Measurements from ENCODE around the gene GALNT2.

GALNT2 gene

GRCh38 chr1:230170622-230171021, 103.6 kb downstream of the GALNT2 start:
- no peak for DNase-seq

- peak; percentile 85 for DNase-seq
Measured at GRCh38 chr1:230171356-230172015, 104.4 kb downstream of the GALNT2 start.

GRCh38 chr1:230172016-230172537, 105.0 kb downstream of the GALNT2 start:
- no peak for DNase-seq

GRCh38 chr1:230173187-230173975, 106.3 kb downstream of the GALNT2 start:
- DNase-seq: no peak

- DNase-seq: no peak
Measured at GRCh38 chr1:230174041-230174440, 107.0 kb downstream of the GALNT2 start.

- DNase-seq: no peak
Measured at GRCh38 chr1:230174471-230175162, 107.6 kb downstream of the GALNT2 start.

GRCh38 chr1:230175163-230175747, 108.2 kb downstream of the GALNT2 start:
- no peak for DNase-seq

GRCh38 chr1:230175839-230176238, 108.8 kb downstream of the GALNT2 start:
- no peak for DNase-seq

- DNase-seq: no peak
Measured at GRCh38 chr1:230176326-230176725, 109.3 kb downstream of the GALNT2 start.

GRCh38 chr1:230176871-230177411, 109.9 kb downstream of the GALNT2 start:
- no peak for DNase-seq

- no peak for DNase-seq
Measured at GRCh38 chr1:230179249-230179648, 112.2 kb downstream of the GALNT2 start.

GRCh38 chr1:230185076-230186001, 118.3 kb downstream of the GALNT2 start:
- DNase-seq: no peak

GRCh38 chr1:230186003-230186863, 119.2 kb downstream of the GALNT2 start:
- peak; percentile 83 for DNase-seq

GRCh38 chr1:230186874-230187273, 119.8 kb downstream of the GALNT2 start:
- no peak for DNase-seq

GRCh38 chr1:230187290-230187689, 120.3 kb downstream of the GALNT2 start:
- DNase-seq: no peak

- DNase-seq: no peak
Measured at GRCh38 chr1:230188826-230189225, 121.8 kb downstream of the GALNT2 start.

GRCh38 chr1:230189341-230189740, 122.3 kb downstream of the GALNT2 start:
- DNase-seq: no peak

- DNase-seq: no peak
Measured at GRCh38 chr1:230189824-230190223, 122.8 kb downstream of the GALNT2 start.

- peak; percentile 67 for DNase-seq
Measured at GRCh38 chr1:230191079-230191804, 124.2 kb downstream of the GALNT2 start.

GRCh38 chr1:230191855-230192254, 124.8 kb downstream of the GALNT2 start:
- no peak for DNase-seq
